Gastrocnemius medialis (tissue), 4 donors: ENCODE results near the gene TLE4. TPM values are rescaled to one million over a fixed set of nuclear protein-coding genes. Genes with fewer than 3 reads are reported as not detected.

Source experiments
- ATAC-seq, 2 donors: fragments of 150-250 bp; one replicate each; pipeline ENCODE4 v1.9.1; 2016
- DNase-seq, 2 donors: peaks; one replicate each; pipeline ENCODE4 v3.0.0-alpha.2; 2019
- H3K27ac ChIP-seq, 4 donors: fragments of 200-600 bp; sonication (generic); 1 replicate in 1 of 4; 2 replicates in 3 of 4; pipeline ENCODE4 v1.5.1; 2016 to 2018; ENCODE audit warnings: mild to moderate bottlenecking in 2 of 4, moderate library complexity in 1 of 4
- H3K27me3 ChIP-seq, 3 donors: fragments of 200-600 bp; sonication (generic) in 2 of 3; 1 replicate in 1 of 3; 2 replicates in 2 of 3; pipeline versions ENCODE4 v1.5.1 to v1.6.0; 2016 to 2019; ENCODE audit warnings: mild to moderate bottlenecking in 1 of 3, moderate library complexity in 1 of 3
- H3K36me3 ChIP-seq, 2 donors: fragments of 200-600 bp; sonication (generic) in 1 of 2; one replicate each; pipeline ENCODE4 v1.5.1; 2017 to 2018
- H3K4me1 ChIP-seq, 2 donors: fragments of 200-600 bp; sonication (generic) in 1 of 2; one replicate each; pipeline ENCODE4 v1.5.1; 2016 to 2017; ENCODE audit warnings: mild to moderate bottlenecking in 2 of 2
- H3K4me3 ChIP-seq, 4 donors: fragments of 200-600 bp; sonication (generic) in 3 of 4; 1 replicate in 1 of 4; 2 replicates in 3 of 4; pipeline ENCODE4 v1.5.1; 2016 to 2019; ENCODE audit warnings: mild to moderate bottlenecking in 2 of 4
- H3K9me3 ChIP-seq, 3 donors: fragments of 200-600 bp; sonication (generic) in 2 of 3; 1 replicate in 1 of 3; 2 replicates in 2 of 3; pipeline ENCODE4 v1.5.1; 2016 to 2019
- POLR2A ChIP-seq, 2 donors: fragments of 450-650 bp; IDR thresholded peaks; one replicate each; pipeline ENCODE4 v1.6.1; 2017; ENCODE audit warnings: antibody characterized with exemption in 2 of 2, mild to moderate bottlenecking in 2 of 2, moderate library complexity in 2 of 2
- in situ Hi-C, 4 donors: fragments of 200-750 bp; cut with MboI; loops; one replicate each; pipeline versions ENCODE4 v1.15.0 to v1.8.0; 2017; ENCODE audit warnings: low sequenced_read_pairs in 4 of 4
- intact Hi-C: fragments of 100-400 bp; cut with DNase I; formaldehyde crosslinking; loops from one replicate; pipeline ENCODE4 v1.15.1; 2023; ENCODE audit warnings: low total_unique reads
- total RNA-seq, 4 donors: library from RNA; depleted of rRNA; stranded (reverse); fragments of >200 nt; gene quantifications; one replicate each; pipeline versions ENCODE4 v1.1.0 to v1.2.3, GENCODE V29; 2016
- TF ChIP-seq, protein P1 (sequence below), 5 experiments: fragments of 450-650 bp in 3 of 5; fragments of 200-600 bp in 2 of 5; sonication (generic) in 2 of 5; IDR thresholded peaks in 4 of 5; conservative IDR thresholded peaks in 1 of 5; 1 replicate in 4 of 5; 2 replicates in 1 of 5; pipeline ENCODE4 v1.5.1; 2016 to 2019; ENCODE audit warnings: antibody characterized with exemption in 5 of 5, mild to moderate bottlenecking in 3 of 5, moderate library complexity in 3 of 5

The TLE4 gene
- total RNA-seq, 4 donors from 2014 or later = 30.1 to 64.6 (median 43.4) TPM

DNA sequence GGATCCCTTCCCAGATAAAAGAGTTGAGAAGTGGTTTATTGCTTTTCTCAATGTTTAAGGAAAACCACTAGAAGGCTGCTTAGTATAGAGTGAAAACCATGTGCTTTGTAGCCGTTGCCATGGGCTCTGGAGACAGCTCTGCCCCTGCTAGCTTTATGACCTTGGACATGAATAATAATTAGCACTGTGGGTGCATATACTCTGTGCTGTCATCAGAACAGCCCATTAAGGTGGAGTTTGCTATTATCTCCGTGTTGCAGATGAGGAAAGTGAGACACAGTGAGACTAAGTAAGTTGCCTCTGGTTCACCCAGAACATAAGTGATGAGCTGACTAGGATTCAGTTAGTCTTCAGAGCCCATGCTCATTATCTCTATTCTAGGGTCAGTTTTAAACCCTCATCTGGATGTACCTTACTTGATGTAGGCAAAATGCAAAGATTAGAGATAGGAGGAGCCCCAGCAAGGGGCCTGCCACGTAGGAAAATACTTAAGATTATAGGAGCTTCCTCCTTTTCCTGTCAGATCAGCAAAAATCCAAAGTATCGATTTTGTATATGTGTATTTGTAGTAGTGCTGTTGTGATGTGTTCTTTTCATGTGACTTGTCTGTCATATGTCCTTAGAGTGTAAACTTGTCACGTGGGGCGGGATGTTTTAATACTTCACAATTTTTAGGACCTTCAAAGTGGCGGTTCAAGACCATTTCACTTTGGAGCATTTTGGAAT, 102.5 kb downstream of the TLE4 start:
- Histone ChIP-seq H3K4me1 (peaks cover under 1 to 4% of the 10 kb centered on the region in 2 donors), H3K27me3 (no peaks in the 10 kb centered on the region), H3K27ac (no peak overlapping the region), H3K9me3 (no peaks in the 10 kb centered on the region), H3K4me3 (no peak overlapping the region), H3K36me3 (no peaks in the 10 kb centered on the region)
- ATAC-seq (no peak), DNase-seq (no peak)
- in situ Hi-C loops = loop anchor here in 1 of 4 donors (25.0 kb wide), 1 partner anchor 88 kb away; no protein-coding TSS in a partner anchor
- TF ChIP-seq, protein P1, sequence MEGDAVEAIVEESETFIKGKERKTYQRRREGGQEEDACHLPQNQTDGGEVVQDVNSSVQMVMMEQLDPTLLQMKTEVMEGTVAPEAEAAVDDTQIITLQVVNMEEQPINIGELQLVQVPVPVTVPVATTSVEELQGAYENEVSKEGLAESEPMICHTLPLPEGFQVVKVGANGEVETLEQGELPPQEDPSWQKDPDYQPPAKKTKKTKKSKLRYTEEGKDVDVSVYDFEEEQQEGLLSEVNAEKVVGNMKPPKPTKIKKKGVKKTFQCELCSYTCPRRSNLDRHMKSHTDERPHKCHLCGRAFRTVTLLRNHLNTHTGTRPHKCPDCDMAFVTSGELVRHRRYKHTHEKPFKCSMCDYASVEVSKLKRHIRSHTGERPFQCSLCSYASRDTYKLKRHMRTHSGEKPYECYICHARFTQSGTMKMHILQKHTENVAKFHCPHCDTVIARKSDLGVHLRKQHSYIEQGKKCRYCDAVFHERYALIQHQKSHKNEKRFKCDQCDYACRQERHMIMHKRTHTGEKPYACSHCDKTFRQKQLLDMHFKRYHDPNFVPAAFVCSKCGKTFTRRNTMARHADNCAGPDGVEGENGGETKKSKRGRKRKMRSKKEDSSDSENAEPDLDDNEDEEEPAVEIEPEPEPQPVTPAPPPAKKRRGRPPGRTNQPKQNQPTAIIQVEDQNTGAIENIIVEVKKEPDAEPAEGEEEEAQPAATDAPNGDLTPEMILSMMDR (IDR thresholded peaks at IDR 0.05 in 4 of 5, conservative IDR thresholded peaks at IDR 0.05 in 1 of 5) = no peak
- no peak for TF ChIP-seq POLR2A (IDR thresholded peaks at IDR 0.05)
- intact Hi-C loops = no loop called here

DNA sequence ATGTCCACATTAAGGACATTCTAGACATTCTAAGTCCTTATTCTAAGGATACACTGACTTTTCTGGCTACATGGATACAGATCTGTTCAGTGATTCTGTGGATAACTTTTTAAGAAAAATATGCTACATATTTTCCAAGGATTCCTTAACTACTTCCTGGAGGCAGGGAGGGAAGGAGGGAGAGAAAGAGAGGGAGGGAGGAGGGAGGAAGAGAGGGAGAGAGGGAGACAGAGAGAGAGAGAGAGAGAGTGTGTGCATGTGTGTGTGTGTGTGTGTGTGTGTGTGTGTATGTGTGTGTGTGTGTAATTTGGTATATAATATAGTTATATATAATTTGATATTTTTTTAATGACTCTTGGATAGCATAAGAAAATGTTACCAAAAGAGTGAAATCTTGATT, 109.8 kb downstream of the TLE4 start:
- TF ChIP-seq, protein P1 (IDR thresholded peaks at IDR 0.05 in 4 of 5, conservative IDR thresholded peaks at IDR 0.05 in 1 of 5) = no peak
- no peak for TF ChIP-seq POLR2A (IDR thresholded peaks at IDR 0.05)
- Histone ChIP-seq H3K4me3 (no peak overlapping the region), H3K36me3 (no peaks in the 10 kb centered on the region), H3K9me3 (no peaks in the 10 kb centered on the region), H3K27me3 (no peaks in the 10 kb centered on the region), H3K27ac (peak overlapping the region in 1 of 4 donors; percentile 71), H3K4me1 (peaks cover 43 to 48% of the 10 kb centered on the region in 2 donors)
- no peak for DNase-seq
- no peak for ATAC-seq
- in situ Hi-C loops = no loop called here
- intact Hi-C loops = loop anchor here (5.0 kb wide), 1 partner anchor 39 kb away; no protein-coding TSS in a partner anchor

DNA sequence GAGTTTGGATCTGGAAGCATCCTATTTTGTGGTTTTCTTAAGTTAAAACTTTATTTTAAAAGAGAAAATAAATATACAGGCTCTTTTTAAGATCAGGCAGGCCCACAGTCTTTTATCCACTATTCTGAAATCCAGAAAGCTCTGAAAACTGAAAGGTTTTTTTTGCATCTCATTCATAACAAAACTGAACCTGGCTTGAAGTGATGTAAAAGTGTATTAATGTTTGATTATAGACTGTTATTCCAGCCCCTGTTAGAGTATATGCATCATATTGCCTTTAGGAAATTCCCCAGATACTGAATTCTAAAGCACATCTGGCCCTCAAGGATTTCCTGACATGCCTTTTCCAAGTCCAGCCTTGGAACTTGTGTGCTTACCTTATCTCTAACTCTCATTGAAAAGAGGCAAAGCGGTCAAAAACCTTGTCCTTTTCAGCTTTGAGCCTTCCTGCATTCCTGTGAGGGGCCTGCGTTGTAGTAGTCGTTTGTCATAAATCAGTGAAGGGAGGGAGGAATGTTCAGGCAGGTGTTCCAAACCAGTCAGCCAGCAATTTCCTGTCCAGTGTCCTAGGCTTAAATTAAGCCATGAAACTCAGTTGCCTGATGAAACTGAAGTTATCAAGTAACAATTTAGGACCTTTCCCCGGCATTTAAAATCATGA, 110.4 kb downstream of the TLE4 start:
- peak; percentile 43 to 57 for ATAC-seq

DNA sequence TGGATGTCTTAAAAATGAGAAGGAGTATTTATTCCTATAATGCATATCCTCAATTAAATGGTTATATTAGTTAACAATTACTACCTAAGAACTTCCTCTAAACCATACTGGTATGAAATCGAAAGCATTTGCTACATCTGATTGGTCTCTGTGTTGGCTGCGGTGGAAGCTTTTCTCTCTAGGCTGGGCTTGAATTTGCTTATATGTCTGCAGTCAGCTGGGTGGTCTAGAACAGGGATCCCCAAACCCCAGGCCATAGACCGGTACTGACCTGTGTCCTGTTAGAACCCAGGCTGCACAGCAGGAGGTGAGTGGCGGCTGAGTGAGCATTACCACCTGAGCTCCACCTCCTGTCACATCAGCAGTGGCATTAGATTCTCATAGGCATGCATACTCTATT, 112.3 kb downstream of the TLE4 start:
- H3K27me3 ChIP-seq = no peaks in the 10 kb centered on the region
- no peak for TF ChIP-seq POLR2A (IDR thresholded peaks at IDR 0.05)
- TF ChIP-seq, protein P1 (IDR thresholded peaks at IDR 0.05 in 4 of 5, conservative IDR thresholded peaks at IDR 0.05 in 1 of 5) = no peak
- DNase-seq (no peak), ATAC-seq (no peak)
- H3K9me3 ChIP-seq = no peaks in the 10 kb centered on the region
- no peak overlapping the region for H3K4me3 ChIP-seq
- no peaks in the 10 kb centered on the region for H3K36me3 ChIP-seq
- intact Hi-C loops = loop anchor here (5.0 kb wide), 1 partner anchor 42 kb away; no protein-coding TSS in a partner anchor
- in situ Hi-C loops = no loop called here
- peaks cover 48 to 63% of the 10 kb centered on the region in 2 donors for H3K4me1 ChIP-seq
- H3K27ac ChIP-seq = no peak overlapping the region

More for the DNA sequence above, 110.4 kb downstream of the TLE4 start:
- no peak overlapping the region for H3K4me3 ChIP-seq
- H3K27me3 ChIP-seq = no peaks in the 10 kb centered on the region
- no peak for DNase-seq
- in situ Hi-C loops = no loop called here
- H3K36me3 ChIP-seq = no peaks in the 10 kb centered on the region
- no peaks in the 10 kb centered on the region for H3K9me3 ChIP-seq
- TF ChIP-seq, protein P1 (IDR thresholded peaks at IDR 0.05 in 4 of 5, conservative IDR thresholded peaks at IDR 0.05 in 1 of 5) = no peak
- TF ChIP-seq POLR2A (IDR thresholded peaks at IDR 0.05) = no peak
- peaks cover 48 to 54% of the 10 kb centered on the region in 2 donors for H3K4me1 ChIP-seq
- H3K27ac ChIP-seq = peak overlapping the region in 2 of 4 donors; percentile 44 to 71
- intact Hi-C loops = loop anchor here (5.0 kb wide), 1 partner anchor 40 kb away; no protein-coding TSS in a partner anchor
